ENCODE data around the gene LEFTY2. TPM values are rescaled to one million over a fixed set of nuclear protein-coding genes. Genes with fewer than 3 reads are reported as not detected.
"Not testable (repeated sequence)": the region's sequence is repeated elsewhere in the genome, so short reads cannot be mapped to it uniquely, and the experiment has no call there.

LEFTY2 gene
- total and polyA plus RNA-seq, 9 donors, result 2.1 to 6.6 (median 3.9) TPM

GRCh38 chr1:225931270-225932136 is 9.5 kb downstream of the LEFTY2 start:
- H3K4me1 ChIP-seq (ENCODE audit: control insufficient read depth, insufficient read depth, low read length), result no peaks in the 10 kb centered on the region
- no peaks in the 10 kb centered on the region for H3K36me3 ChIP-seq (ENCODE audit: control insufficient read depth, insufficient read depth, low read length)
- WGBS (ENCODE audit: insufficient coverage), result 73% methylated on average over 2 of the region's 5 CpGs
- H3K27me3 ChIP-seq (ENCODE audit: control insufficient read depth, insufficient read depth, low read length), result no peaks in the 10 kb centered on the region
- H3K4me3 ChIP-seq (ENCODE audit: low read length), result no peak overlapping the region
- no peaks in the 10 kb centered on the region for H3K9me3 ChIP-seq (replicated peaks; ENCODE audit: control insufficient read depth, low read depth, low read length)
- no peak overlapping the region for H3K27ac ChIP-seq (ENCODE audit: low read length)
- no peak for DNase-seq

- no peak for DNase-seq
- H3K36me3 ChIP-seq (ENCODE audit: control insufficient read depth, insufficient read depth, low read length), result no peaks in the 10 kb centered on the region
- H3K27me3 ChIP-seq (ENCODE audit: control insufficient read depth, insufficient read depth, low read length), result no peaks in the 10 kb centered on the region
- H3K9me3 ChIP-seq (replicated peaks; ENCODE audit: control insufficient read depth, low read depth, low read length), result no peaks in the 10 kb centered on the region
- H3K4me3 ChIP-seq (ENCODE audit: low read length), result no peak overlapping the region
- no peak overlapping the region for H3K27ac ChIP-seq (ENCODE audit: low read length)
- H3K4me1 ChIP-seq (ENCODE audit: control insufficient read depth, insufficient read depth, low read length), result no peaks in the 10 kb centered on the region
- no CpG with 5 or more reads among the region's 2 CpGs for WGBS (ENCODE audit: insufficient coverage)
Observed at GRCh38 chr1:225930566-225930965, 10.5 kb downstream of the LEFTY2 start.

GRCh38 chr1:225929462-225929861 is 11.6 kb downstream of the LEFTY2 start:
- not testable (repeated sequence) for H3K36me3 ChIP-seq (ENCODE audit: control insufficient read depth, insufficient read depth, low read length); H3K4me3 ChIP-seq (ENCODE audit: low read length); H3K27ac ChIP-seq (ENCODE audit: low read length); DNase-seq; H3K4me1 ChIP-seq (ENCODE audit: control insufficient read depth, insufficient read depth, low read length); H3K27me3 ChIP-seq (ENCODE audit: control insufficient read depth, insufficient read depth, low read length); H3K9me3 ChIP-seq (replicated peaks; ENCODE audit: control insufficient read depth, low read depth, low read length)
- no CpG with 5 or more reads among the region's 3 CpGs for WGBS (ENCODE audit: insufficient coverage)

GRCh38 chr1:225928186-225929175 is 12.5 kb downstream of the LEFTY2 start:
- no peak overlapping the region for H3K27ac ChIP-seq (ENCODE audit: low read length)
- peaks cover 4% of the 10 kb centered on the region for H3K4me1 ChIP-seq (ENCODE audit: control insufficient read depth, insufficient read depth, low read length)
- no peaks in the 10 kb centered on the region for H3K9me3 ChIP-seq (replicated peaks; ENCODE audit: control insufficient read depth, low read depth, low read length)
- no peak for DNase-seq
- H3K36me3 ChIP-seq (ENCODE audit: control insufficient read depth, insufficient read depth, low read length), result no peaks in the 10 kb centered on the region
- no peaks in the 10 kb centered on the region for H3K27me3 ChIP-seq (ENCODE audit: control insufficient read depth, insufficient read depth, low read length)
- H3K4me3 ChIP-seq (ENCODE audit: low read length), result no peak overlapping the region
- WGBS (ENCODE audit: insufficient coverage), result 82% methylated on average over 11 of the region's 14 CpGs

- Histone ChIP-seq H3K36me3 (ENCODE audit: control insufficient read depth, insufficient read depth, low read length) (peaks cover 7% of the 10 kb centered on the region), H3K4me1 (ENCODE audit: control insufficient read depth, insufficient read depth, low read length) (peaks cover 15% of the 10 kb centered on the region), H3K4me3 (ENCODE audit: low read length) (no peak overlapping the region), H3K27me3 (ENCODE audit: control insufficient read depth, insufficient read depth, low read length) (no peaks in the 10 kb centered on the region), H3K9me3 (replicated peaks; ENCODE audit: control insufficient read depth, low read depth, low read length) (no peaks in the 10 kb centered on the region), H3K27ac (ENCODE audit: low read length) (no peak overlapping the region)
- 40% methylated on average over 1 of the region's 3 CpGs for WGBS (ENCODE audit: insufficient coverage)
- no peak for DNase-seq
Observed at GRCh38 chr1:225926551-225927113, 14.4 kb downstream of the LEFTY2 start.

- H3K36me3 ChIP-seq (ENCODE audit: control insufficient read depth, insufficient read depth, low read length), result peaks cover 30% of the 10 kb centered on the region
- no peaks in the 10 kb centered on the region for H3K9me3 ChIP-seq (replicated peaks; ENCODE audit: control insufficient read depth, low read depth, low read length)
- WGBS (ENCODE audit: insufficient coverage), result under 1% methylated on average over 62 of the region's 80 CpGs
- peak within 1 kb of the TSS; percentile 87 for H3K27ac ChIP-seq (ENCODE audit: low read length)
- no peaks in the 10 kb centered on the region for H3K27me3 ChIP-seq (ENCODE audit: control insufficient read depth, insufficient read depth, low read length)
- DNase-seq, result peak; percentile 97
- H3K4me3 ChIP-seq (ENCODE audit: low read length), result peak within 1 kb of the TSS; percentile 83
- H3K4me1 ChIP-seq (ENCODE audit: control insufficient read depth, insufficient read depth, low read length), result peaks cover 15% of the 10 kb centered on the region
Observed at GRCh38 chr1:225923692-225924555, 17.1 kb downstream of the LEFTY2 start, which contains the start of gene PYCR2. PYCR2 (minus strand) TSS chr1:225924250; CDS start chr1:225924110, 140 bp downstream.

- Histone ChIP-seq H3K9me3 (replicated peaks; ENCODE audit: control insufficient read depth, low read depth, low read length) (no peaks in the 10 kb centered on the region), H3K4me3 (ENCODE audit: low read length) (peak overlapping the region; percentile 83), H3K27me3 (ENCODE audit: control insufficient read depth, insufficient read depth, low read length) (no peaks in the 10 kb centered on the region), H3K4me1 (ENCODE audit: control insufficient read depth, insufficient read depth, low read length) (peaks cover 15% of the 10 kb centered on the region), H3K36me3 (ENCODE audit: control insufficient read depth, insufficient read depth, low read length) (peaks cover 35% of the 10 kb centered on the region), H3K27ac (ENCODE audit: low read length) (peak overlapping the region; percentile 87)
- DNase-seq, result no peak
- 2% methylated on average over 5 of the region's 8 CpGs for WGBS (ENCODE audit: insufficient coverage)
Observed at GRCh38 chr1:225923381-225923691, 17.7 kb downstream of the LEFTY2 start.

- Histone ChIP-seq H3K27ac (ENCODE audit: low read length) (no peak overlapping the region), H3K27me3 (ENCODE audit: control insufficient read depth, insufficient read depth, low read length) (no peaks in the 10 kb centered on the region), H3K4me3 (ENCODE audit: low read length) (no peak overlapping the region), H3K9me3 (replicated peaks; ENCODE audit: control insufficient read depth, low read depth, low read length) (no peaks in the 10 kb centered on the region), H3K4me1 (ENCODE audit: control insufficient read depth, insufficient read depth, low read length) (peaks cover 15% of the 10 kb centered on the region), H3K36me3 (ENCODE audit: control insufficient read depth, insufficient read depth, low read length) (peaks cover 40% of the 10 kb centered on the region)
- DNase-seq, result no peak
- 91% methylated on average over 22 of the region's 23 CpGs for WGBS (ENCODE audit: insufficient coverage)
Observed at GRCh38 chr1:225921734-225922709, 19.0 kb downstream of the LEFTY2 start.
